RWPE1 (cell line): Measurements from ENCODE around the gene CREB5.

Experiments
- CTCF ChIA-PET: fragments of 350-600 bp; sonication (Branson Sonifier 250); formaldehyde crosslinking; extraction: SDS; loops from one replicate; lab custom pipeline; 2021; lab: Yijun Ruan, JAX
- POLR2A ChIA-PET: fragments of 400-600 bp; formaldehyde crosslinking; extraction: SDS; loops from one replicate; lab custom pipeline; 2020; ENCODE audit warnings: antibody characterized with exemption; ENCODE audit not compliant: low non-redundant PET; lab: Yijun Ruan, JAX
- DNase-seq: peaks from one replicate; pipeline ENCODE4 v3.0.0; 2012; ENCODE audit warnings: low spot score
- H3K27ac ChIP-seq: fragments of 450-650 bp; 2 replicates; pipeline ENCODE4 v1.5.1; 2017
- CTCF ChIP-seq: fragments of 450-650 bp; conservative IDR thresholded peaks from 2 replicates; pipeline ENCODE4 v1.5.1; 2017; ENCODE audit warnings: low read depth, mild to moderate bottlenecking

Gene CREB5

GRCh38 chr7:28800150-28800549 lies 387.8 kb downstream of the CREB5 start:
- TF ChIP-seq CTCF: no peak
- ChIA-PET CTCF (no interaction called here), POLR2A (no interaction called here)
- no peak for DNase-seq
- H3K27ac ChIP-seq: no peak overlapping the region

GRCh38 chr7:28802450-28802849 lies 390.1 kb downstream of the CREB5 start:
- POLR2A ChIA-PET: no interaction called here
- TF ChIP-seq CTCF: no peak
- no peak overlapping the region for H3K27ac ChIP-seq
- no peak for DNase-seq
- CTCF ChIA-PET: no interaction called here

- ChIA-PET POLR2A (no interaction called here), CTCF (no interaction called here)
- no peak for DNase-seq
- no peak overlapping the region for H3K27ac ChIP-seq
- no peak for TF ChIP-seq CTCF
These were observed 391.8 kb downstream of the CREB5 start for GRCh38 chr7:28804157-28804556.

- peak; percentile 44 for DNase-seq
- no peak overlapping the region for H3K27ac ChIP-seq
- CTCF ChIA-PET: no interaction called here
- TF ChIP-seq CTCF: no peak
- POLR2A ChIA-PET: no interaction called here
These were observed 392.7 kb downstream of the CREB5 start for GRCh38 chr7:28804990-28805389.

GRCh38 chr7:28806841-28807240 lies 394.5 kb downstream of the CREB5 start:
- H3K27ac ChIP-seq: no peak overlapping the region
- CTCF ChIA-PET: no interaction called here
- DNase-seq: peak; percentile 24
- POLR2A ChIA-PET: no interaction called here
- no peak for TF ChIP-seq CTCF

- POLR2A ChIA-PET: no interaction called here
- no peak overlapping the region for H3K27ac ChIP-seq
- CTCF ChIA-PET: no interaction called here
- no peak for TF ChIP-seq CTCF
- DNase-seq: no peak
These were observed 395.2 kb downstream of the CREB5 start for GRCh38 chr7:28807396-28807994.
